GM12878 (cell line): ENCODE data around the gene MGLL. TPM values are rescaled to one million over a fixed set of nuclear protein-coding genes. Genes with fewer than 3 reads are reported as not detected.
"Not testable (repeated sequence)": the region's sequence is repeated elsewhere in the genome, so short reads cannot be mapped to it uniquely, and the experiment has no call there.

ENCODE experiments used
- ATAC-seq: fragments of 200-7000 bp; cut with Tn5 transposase; 3 replicates; pipeline ENCODE4 v1.9.1; 2020; ENCODE audit warnings: mild to moderate bottlenecking, moderate library complexity
- BruUV-seq: library from RNA; stranded (reverse); fragments of 400-500 nt; replicated peaks from 2 replicates; lab custom pipeline; 2021; lab: Mats Ljungman, UMichigan
- CTCF ChIA-PET: fragments of 300-600 bp; sonication (Branson Sonifier 250); formaldehyde crosslinking; extraction: SDS; loops from one replicate; lab custom pipeline; 2021; ENCODE audit warnings: inconsistent platforms; lab: Yijun Ruan, JAX
- POLR2A ChIA-PET: fragments of 350-600 bp; formaldehyde crosslinking; extraction: SDS; loops from one replicate; lab custom pipeline; 2021; ENCODE audit warnings: inconsistent platforms; lab: Charles Lee
- RAD21 ChIA-PET: fragments of 300-600 bp; sonication (Branson Sonifier 250); formaldehyde crosslinking; loops from one replicate; lab custom pipeline; 2023; ENCODE audit warnings: antibody characterized with exemption; ENCODE audit not compliant: unreplicated experiment; lab: Charles Lee
- SMC1A ChIA-PET: fragments of 300-600 bp; sonication (Branson Sonifier 250); formaldehyde crosslinking; loops from one replicate; lab custom pipeline; 2023; ENCODE audit not compliant: unreplicated experiment, uncharacterized antibody; lab: Charles Lee
- DNase-seq: peaks from one replicate; pipeline ENCODE4 v3.0.0-alpha.2; 2011; ENCODE audit warnings: low read depth, low spot score
- FAIRE-seq: peaks from 3 replicates; lab custom pipeline; 2011; peaks lifted over from hg19 to GRCh38; lab: Jason Lieb, UNC
- H2AFZ ChIP-seq: 2 replicates; pipeline ENCODE4 v1.6.0; 2011; ENCODE audit warnings: low read depth, low read length, control low read depth; ENCODE audit not compliant: control insufficient read depth
- H3K27ac ChIP-seq: 2 replicates; pipeline ENCODE4 v1.5.1; 2011; ENCODE audit warnings: control low read depth; ENCODE audit not compliant: control insufficient read depth, insufficient read depth
- H3K27me3 ChIP-seq, 2 experiments: replicated peaks in 1 of 2; 2 replicates each; pipeline versions ENCODE4 v1.6.0 to v1.6.1; 2011; ENCODE audit warnings: low read length in 1 of 2; ENCODE audit not compliant: control insufficient read depth in 2 of 2, insufficient read depth in 2 of 2
- H3K36me3 ChIP-seq, 2 experiments: 2 replicates each; pipeline ENCODE4 v1.5.1; 2011; ENCODE audit warnings: low read length in 1 of 2; ENCODE audit not compliant: control insufficient read depth in 2 of 2, insufficient read depth in 2 of 2
- H3K4me1 ChIP-seq: 2 replicates; pipeline ENCODE4 v1.6.1; 2011; ENCODE audit warnings: mild to moderate bottlenecking, low read length, moderate library complexity, mixed read lengths; ENCODE audit not compliant: control insufficient read depth, insufficient read depth
- H3K4me2 ChIP-seq: 2 replicates; pipeline ENCODE4 v1.6.0; 2011; ENCODE audit warnings: control low read depth; ENCODE audit not compliant: control insufficient read depth, insufficient read depth
- H3K4me3 ChIP-seq: fragments of 200-600 bp; sonication (generic); 2 replicates; pipeline ENCODE4 v1.5.1; 2016
- H3K79me2 ChIP-seq: 2 replicates; pipeline ENCODE4 v1.6.0; 2011; ENCODE audit warnings: low read length; ENCODE audit not compliant: control insufficient read depth, insufficient read depth
- H3K9ac ChIP-seq: 2 replicates; pipeline ENCODE4 v1.8.0; 2011; ENCODE audit warnings: low read length, control low read depth, mixed read lengths; ENCODE audit not compliant: control insufficient read depth, insufficient read depth
- H3K9me3 ChIP-seq: replicated peaks from 3 replicates; pipeline ENCODE4 v1.5.1; 2011; ENCODE audit warnings: mild to moderate bottlenecking, low read length; ENCODE audit not compliant: control insufficient read depth, insufficient read depth
- H4K20me1 ChIP-seq: 2 replicates; pipeline ENCODE4 v1.6.0; 2011; ENCODE audit not compliant: control insufficient read depth, insufficient read depth
- MEF2B ChIP-seq: fragments of 450-650 bp; IDR thresholded peaks from 2 replicates; pipeline ENCODE4 v1.6.1; 2018; ENCODE audit warnings: mild to moderate bottlenecking, moderate library complexity; ENCODE audit not compliant: partially characterized antibody, poor library complexity, severe bottlenecking
- SMARCA5 ChIP-seq: fragments of 450-650 bp; IDR thresholded peaks from 2 replicates; pipeline ENCODE4 v1.6.1; 2017; ENCODE audit warnings: mild to moderate bottlenecking
- ZNF592 ChIP-seq: fragments of 450-650 bp; IDR thresholded peaks from 2 replicates; pipeline ENCODE4 v1.6.1; 2017; ENCODE audit warnings: mild to moderate bottlenecking, moderate library complexity
- WGBS: methylation state at CpG from one replicate; pipeline ENCODE4 v1.1.6; 2016; ENCODE audit warnings: low lambda C conversion rate; ENCODE audit not compliant: insufficient replicate concordance, insufficient coverage; ENCODE audit errors: missing lambda C conversion rate; 5-methylcytosine and 5-hydroxymethylcytosine counted together
- in situ Hi-C: fragments of 300-500 bp; cut with MboI; formaldehyde crosslinking; loops from 9 replicates; pipeline ENCODE4 v1.14.3; 2018; ENCODE audit warnings: mixed read lengths
- intact Hi-C: fragments of 100-400 bp; cut with micrococcal nuclease; formaldehyde crosslinking; loops from one replicate; pipeline ENCODE4 v1.14.2; 2022; ENCODE audit not compliant: unreplicated experiment
- polyA plus RNA-seq, 11 experiments: library from polyadenylated mRNA; depleted of rRNA in 4 of 11; unstranded in 6 of 11; stranded (reverse) in 5 of 11; fragments of >200 nt; fragmentation: Nextera tagmentation in 4 of 11; fragmentation: Illumina TruSeq in 1 of 11; extraction: Ambion mirVana in 4 of 11; extraction: Trizol in 1 of 11; gene quantifications; 1 replicate in 1 of 11; 2 replicates in 10 of 11; pipeline versions ENCODE4 v1.2.1 to v1.2.3, GENCODE V29; 2011 to 2016; ENCODE audit warnings: inconsistent platforms in 2 of 11, missing spikeins in 2 of 11, low read depth in 1 of 11
- total RNA-seq, 4 experiments: library from RNA; depleted of rRNA in 3 of 4; stranded (reverse); fragments of >200 nt in 3 of 4; fragmentation: Illumina TruSeq in 1 of 4; extraction: Trizol in 1 of 4; gene quantifications; 2 replicates each; pipeline versions ENCODE4 v1.2.1 to v1.2.3, GENCODE V29; 2013 to 2021

MGLL gene
- total and polyA plus RNA-seq, 10 of the 15 experiments (the other 5 are each of a cell fraction or from before 2014, with no cell fraction given) = 44.9 to 177 (median 72.9) TPM

DNA sequence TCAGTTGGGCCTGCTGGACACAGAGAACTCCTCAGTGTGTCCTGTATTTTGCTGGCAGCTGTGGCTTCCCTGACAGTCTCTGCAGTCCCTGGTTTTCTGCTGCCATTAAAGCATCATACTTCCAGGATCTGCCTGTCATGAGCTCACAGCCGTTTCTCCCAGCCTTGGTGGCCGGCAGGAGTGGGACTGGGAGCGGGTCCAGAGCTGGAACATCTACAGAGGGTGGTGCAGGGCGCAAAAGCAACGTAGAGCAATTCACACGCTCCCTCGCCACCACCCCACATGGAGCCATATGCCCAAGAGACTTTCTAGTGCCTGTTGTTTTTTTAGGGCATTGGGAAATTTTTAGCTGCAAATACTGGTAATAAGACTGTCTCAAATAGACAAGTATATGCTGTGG, 116.0 kb downstream of the MGLL start:
- H3K36me3 ChIP-seq = peaks cover 27 to 39% of the 10 kb centered on the region in 2 experiments; a peak in 3 of 4 replicates
- H3K27ac ChIP-seq = no peak overlapping the region
- no peak overlapping the region for H3K4me3 ChIP-seq
- BruUV-seq = no TSS peak
- SMC1A ChIA-PET = no interaction called here
- no peak for TF ChIP-seq ZNF592
- ATAC-seq (no peak), FAIRE-seq (no peak), DNase-seq (no peak)
- no peaks in the 10 kb centered on the region for H3K27me3 ChIP-seq
- H4K20me1 ChIP-seq = no peaks in the 10 kb centered on the region
- RAD21 ChIA-PET = no interaction called here
- H2AFZ ChIP-seq = no peak overlapping the region
- CTCF ChIA-PET = no interaction called here
- no peak overlapping the region for H3K9ac ChIP-seq
- POLR2A ChIA-PET = no interaction called here
- H3K9me3 ChIP-seq = peaks cover 2% of the 10 kb centered on the region; the same call in 2 of the 3 replicates
- no peaks in the 10 kb centered on the region; the same call in none of the 2 replicates for H3K79me2 ChIP-seq
- in situ Hi-C loops = no loop called here
- intact Hi-C loops = no loop called here
- no peaks in the 10 kb centered on the region for H3K4me1 ChIP-seq
- 89% methylated on average over 7 of the region's 7 CpGs for WGBS
- H3K4me2 ChIP-seq = no peak overlapping the region

- H3K79me2 ChIP-seq, H3K27ac ChIP-seq, POLR2A ChIA-PET: not testable (repeated sequence)
Measured at GRCh38 chr3:127704840-127705239, 117.5 kb downstream of the MGLL start.

More at GRCh38 chr3:127704840-127705239, 117.5 kb downstream of the MGLL start:
- in situ Hi-C loops, H3K9me3 ChIP-seq, DNase-seq, H3K4me1 ChIP-seq, H3K9ac ChIP-seq, intact Hi-C loops, ATAC-seq, H3K27me3 ChIP-seq, BruUV-seq, H3K4me3 ChIP-seq, H3K4me2 ChIP-seq, RAD21 ChIA-PET, FAIRE-seq, H2AFZ ChIP-seq, H4K20me1 ChIP-seq: not testable (repeated sequence)
- peaks cover 25 to 33% of the 10 kb centered on the region in 2 experiments; a peak in 3 of 4 replicates for H3K36me3 ChIP-seq
- 0 out of 2 replicates have a peak, but pooled peaks have one; percentile 1 for TF ChIP-seq SMARCA5
- TF ChIP-seq MEF2B = peak; percentile 4
- 95% methylated on average over 4 of the region's 4 CpGs for WGBS
- ChIA-PET SMC1A (interaction anchor here (0.6 to 0.7 kb wide), 2 partner anchors 13 to 154 kb away, joined by 3 to 4 read pairs; no protein-coding TSS in a partner anchor), CTCF (interaction anchor here (0.6 to 1.5 kb wide), 2 partner anchors 127 to 255 kb away, joined by 3 read pairs; no protein-coding TSS in a partner anchor)
